ENCODE data around the gene CEACAM4.

- TF ChIP-seq CTCF (IDR thresholded peaks at IDR 0.05) (no peak), POLR2A (IDR thresholded peaks at IDR 0.05) (no peak), EP300 (IDR thresholded peaks at IDR 0.05) (no peak)
Observed at GRCh38 chr19:41606215-41606837, 20.5 kb downstream of the CEACAM4 start.

Measured in upper lobe of left lung (tissue), 4 donors.